IPS-NIHi7 (cell line): ENCODE data around the gene TMEM273.

Source experiments
- DNase-seq: peaks from one replicate; pipeline ENCODE4 v3.0.0; 2012; ENCODE audit warnings: mixed read lengths; ENCODE audit errors: extremely low spot score

The TMEM273 gene, protein sequence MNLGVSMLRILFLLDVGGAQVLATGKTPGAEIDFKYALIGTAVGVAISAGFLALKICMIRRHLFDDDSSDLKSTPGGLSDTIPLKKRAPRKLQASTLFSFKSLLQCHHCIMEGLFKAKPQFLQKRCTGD

DNA sequence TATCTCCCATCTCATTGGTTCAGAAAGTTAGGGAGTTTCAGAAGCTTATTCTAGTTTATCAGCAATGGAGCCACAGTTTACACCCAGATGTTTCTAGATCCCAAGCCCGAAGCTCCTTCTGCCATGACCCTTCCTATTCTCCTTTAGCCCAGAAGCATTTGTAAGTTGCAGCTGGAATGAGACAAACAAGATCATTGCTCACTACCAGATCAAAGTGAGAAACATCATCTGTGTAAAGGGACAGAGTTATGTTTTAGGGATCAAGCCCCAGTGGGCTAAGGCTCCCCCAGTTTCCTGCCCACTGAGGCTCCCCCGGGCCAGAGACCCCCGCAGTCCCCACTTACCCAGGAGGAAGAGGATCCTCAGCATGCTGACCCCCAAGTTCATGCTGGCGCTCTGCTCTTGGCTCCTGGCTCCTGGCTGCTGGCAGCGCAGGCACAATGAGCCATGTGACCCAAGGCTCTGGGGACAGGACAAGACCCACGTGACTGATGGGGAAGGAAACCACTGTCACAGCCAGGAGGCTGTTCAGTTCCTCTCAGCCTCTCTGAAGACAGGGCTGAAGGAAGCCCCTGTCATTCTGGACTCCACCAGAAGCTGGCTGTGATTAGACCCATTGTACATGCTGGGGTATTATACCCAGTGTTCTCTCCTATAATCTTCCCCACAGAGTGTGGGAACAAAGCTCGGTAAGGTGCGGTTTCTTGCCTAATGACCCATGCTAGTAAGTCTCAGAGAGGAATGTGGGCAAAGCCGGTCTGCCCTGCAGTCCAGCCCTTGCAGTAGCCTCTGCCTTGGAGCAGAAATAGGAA, at the start of gene TMEM273:
TMEM273 (minus strand) TSS at position 442 of the 812 bp plus-strand sequence; CDS start at position 387, 55 bp downstream.
- no peak for DNase-seq

GRCh38 chr10:49237985-49238384, 49.8 kb upstream of the TMEM273 start:
- no peak for DNase-seq

- DNase-seq, result no peak
Observed at GRCh38 chr10:49235392-49235791, 47.2 kb upstream of the TMEM273 start.

DNA sequence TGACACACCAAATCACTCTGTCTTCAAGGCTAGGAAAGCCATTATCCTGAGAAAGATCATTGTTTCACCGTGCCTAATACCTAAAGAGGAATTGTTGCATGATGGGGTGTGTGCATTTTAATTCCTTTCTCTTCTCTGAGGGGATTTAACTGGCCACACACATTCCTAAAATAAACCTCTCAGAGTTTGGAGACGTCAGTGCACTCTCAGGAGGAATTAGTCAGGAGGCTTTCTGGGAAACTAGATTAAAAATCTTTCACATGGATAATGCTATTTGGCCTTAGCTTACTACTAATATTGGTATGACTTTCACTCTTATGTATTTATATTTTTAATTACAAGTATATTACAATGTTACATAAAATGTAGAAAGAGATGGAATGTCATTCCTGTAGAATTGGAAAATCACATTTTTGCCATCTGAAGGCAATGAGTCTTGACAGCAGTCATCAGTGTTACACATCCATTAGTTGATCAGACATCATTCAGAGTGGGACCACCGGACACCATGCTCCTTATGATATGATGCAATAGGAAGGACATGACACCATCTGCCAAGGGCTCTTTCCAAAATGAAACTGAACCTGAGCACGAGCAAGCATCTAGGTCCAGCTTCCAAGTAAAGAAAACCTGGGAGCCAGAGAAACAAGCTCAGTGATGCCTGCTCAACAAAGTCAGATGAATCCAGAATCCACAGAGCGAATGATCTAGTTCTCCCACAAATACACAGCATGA, 43.1 kb upstream of the TMEM273 start:
- DNase-seq, result no peak

- no peak for DNase-seq
Observed at GRCh38 chr10:49230004-49230403, 41.8 kb upstream of the TMEM273 start.

DNA sequence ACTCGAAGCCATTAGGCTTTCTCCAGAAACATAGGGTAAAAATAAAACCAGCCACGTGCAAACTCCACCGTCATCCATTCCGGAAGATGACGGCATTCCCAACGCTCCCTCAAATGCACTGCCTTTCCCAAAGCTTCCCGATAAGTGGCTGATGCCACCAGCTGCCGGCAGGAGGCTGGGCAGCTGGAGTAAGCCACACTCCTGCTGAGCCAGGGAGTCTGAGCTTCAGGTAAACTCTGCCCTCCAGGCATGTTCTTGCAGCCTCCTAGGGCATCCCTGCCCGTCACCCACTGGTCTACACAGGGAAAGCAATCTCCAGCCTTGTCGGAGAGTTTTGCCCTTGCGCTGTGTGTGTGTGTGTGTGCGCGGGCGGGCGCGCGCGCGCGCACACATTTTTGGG, 40.5 kb upstream of the TMEM273 start:
- no peak for DNase-seq

DNA sequence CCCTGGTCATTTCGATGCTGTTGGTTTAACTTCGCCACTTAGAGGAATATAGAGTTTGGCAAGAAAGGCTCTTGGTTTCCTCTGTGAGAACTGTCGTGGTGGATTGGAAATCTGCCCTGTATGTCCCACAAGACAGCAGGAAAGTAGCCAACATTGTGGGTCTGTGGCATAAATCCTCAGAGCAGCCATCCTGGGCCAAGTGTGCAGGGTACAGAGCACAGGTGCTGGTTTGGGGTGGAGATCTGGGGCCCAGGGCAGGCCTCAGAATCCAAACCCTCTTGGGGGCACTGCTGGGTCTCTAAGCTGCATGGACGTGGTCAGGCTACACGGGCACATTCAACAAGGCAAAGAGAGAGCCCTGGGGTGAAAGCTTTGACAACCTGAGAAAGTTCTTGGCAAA, 39.2 kb upstream of the TMEM273 start:
- DNase-seq, result no peak

DNA sequence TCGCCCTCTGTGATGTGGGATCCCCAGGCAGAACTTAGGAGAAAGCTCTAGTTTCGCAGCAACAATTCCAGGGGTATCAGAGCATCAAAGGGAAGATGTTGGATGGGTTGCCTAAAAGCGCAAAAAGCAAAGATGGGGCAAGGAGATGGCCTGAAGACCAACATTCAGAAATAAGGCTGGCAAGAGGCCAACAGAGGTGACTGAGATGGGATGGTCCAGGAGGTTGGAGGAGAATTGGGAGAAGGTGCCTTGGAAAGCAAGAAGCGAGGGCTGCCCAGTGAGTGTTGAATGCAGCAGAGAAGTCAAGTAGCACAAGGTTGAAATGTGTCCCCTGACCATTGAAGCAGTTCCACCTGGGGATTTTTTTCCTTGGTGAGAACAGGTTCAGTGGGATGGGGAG, 38.4 kb upstream of the TMEM273 start:
- no peak for DNase-seq

DNA sequence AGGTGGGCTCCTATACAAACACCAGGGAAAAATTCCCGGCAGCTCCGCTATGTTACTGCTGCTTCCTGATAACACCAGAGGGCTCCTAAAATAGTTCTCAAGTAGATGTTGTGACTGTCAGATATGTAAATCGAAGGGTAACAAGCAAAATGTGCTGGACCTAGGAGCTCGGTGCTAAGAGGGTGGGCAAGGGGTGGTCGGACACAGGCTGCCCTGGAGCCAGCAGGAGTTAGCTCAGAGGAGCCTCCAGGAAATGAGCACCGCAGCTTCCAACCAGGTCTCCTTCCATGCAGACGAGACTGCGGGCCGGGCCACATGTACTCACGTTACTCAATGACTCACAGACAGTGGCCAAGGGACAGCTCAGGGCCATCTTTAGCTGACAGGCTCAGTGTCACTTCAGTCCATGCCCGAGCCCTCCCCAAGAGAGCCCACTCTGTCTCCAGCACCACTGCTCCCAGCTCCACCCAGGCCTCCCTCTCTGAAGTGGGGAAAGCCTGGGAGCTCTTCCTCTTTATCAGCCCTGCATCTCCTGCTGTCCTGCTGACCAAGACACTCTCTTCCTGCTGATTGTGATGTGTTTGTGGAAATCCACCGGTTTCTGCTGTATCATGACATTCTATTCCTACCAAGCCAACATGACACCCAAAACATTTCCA, 37.2 kb upstream of the TMEM273 start:
- DNase-seq, result no peak

DNA sequence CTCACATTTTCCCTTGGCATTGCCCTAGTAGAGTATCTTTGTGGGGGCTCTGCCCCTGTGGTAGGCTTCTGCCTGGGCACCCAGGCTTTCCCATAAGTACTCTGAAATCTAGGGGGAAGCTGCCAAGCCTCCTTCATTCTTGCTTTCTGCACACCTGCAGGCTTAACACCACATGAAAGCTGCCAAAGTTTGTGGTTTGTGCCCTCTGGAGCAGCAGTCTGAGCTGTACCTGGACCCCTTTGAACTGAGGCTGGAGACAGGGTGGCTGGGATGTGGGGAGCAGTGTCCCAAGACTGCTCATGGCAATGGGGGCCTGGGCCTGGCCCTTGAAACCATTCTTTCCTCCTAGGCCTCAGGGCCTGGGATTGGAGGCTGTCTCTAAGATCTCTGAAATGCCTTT, 35.0 kb upstream of the TMEM273 start:
- DNase-seq, result no peak

- DNase-seq, result no peak
Observed at GRCh38 chr10:49222170-49222569, 34.0 kb upstream of the TMEM273 start.

- DNase-seq, result no peak
Observed at GRCh38 chr10:49220679-49221078, 32.5 kb upstream of the TMEM273 start.

DNA sequence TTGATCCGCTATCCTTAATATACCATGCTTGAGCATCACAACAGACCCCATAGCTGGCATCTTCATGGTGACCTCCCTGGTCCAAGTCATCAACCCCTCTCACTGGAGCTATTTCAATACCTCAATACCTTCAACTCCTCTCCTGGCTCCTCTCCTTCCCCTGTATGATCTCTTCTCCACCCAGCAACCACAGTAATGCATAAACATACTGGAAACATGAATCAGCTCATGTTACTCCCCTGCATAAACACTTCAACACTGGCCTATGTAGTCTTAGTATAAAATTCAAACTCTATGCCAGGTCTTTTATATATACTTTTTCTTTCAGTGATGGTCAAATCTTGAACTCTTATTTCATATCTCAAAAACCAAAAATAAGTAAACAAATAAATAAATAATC, 31.8 kb upstream of the TMEM273 start:
- no peak for DNase-seq

DNA sequence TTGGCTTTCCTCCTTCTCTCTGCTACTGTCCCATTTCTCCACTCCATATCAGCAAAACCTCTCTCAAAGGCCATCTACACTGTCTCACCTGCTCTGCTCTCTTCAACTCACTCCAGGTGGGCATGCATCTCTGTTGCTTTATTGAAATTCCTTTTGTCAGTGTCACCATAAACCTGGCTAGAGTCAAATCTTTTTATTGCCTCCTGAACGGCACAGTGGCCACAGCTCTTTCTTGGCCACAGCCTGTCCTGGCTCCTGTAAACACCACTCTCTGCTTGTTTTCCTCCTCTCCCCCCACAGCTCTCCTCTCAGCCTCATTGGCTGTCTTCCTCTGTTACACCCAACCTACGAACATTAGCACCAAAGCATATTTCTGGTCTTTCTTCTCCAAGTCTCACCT, 31.1 kb upstream of the TMEM273 start:
- DNase-seq, result no peak

DNA sequence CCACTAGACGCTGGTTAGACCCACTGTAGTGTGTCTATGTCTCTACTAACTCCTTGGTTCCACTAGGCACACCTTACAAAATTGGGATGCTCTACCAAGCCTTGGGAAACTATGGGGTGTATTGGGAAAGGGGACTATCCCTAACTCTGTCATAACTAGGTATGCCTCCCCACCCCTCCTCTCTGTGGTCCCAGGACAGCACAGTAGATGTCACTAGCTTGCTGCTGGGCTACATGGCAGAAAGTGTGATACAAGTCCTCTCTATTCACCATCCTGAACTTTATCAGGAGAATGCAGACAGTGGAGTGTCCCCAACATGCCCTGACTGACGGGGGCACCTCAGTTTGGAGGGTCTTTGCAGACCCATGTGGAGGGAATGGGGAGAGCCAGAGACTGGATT, 30.3 kb upstream of the TMEM273 start:
- DNase-seq, result no peak

DNA sequence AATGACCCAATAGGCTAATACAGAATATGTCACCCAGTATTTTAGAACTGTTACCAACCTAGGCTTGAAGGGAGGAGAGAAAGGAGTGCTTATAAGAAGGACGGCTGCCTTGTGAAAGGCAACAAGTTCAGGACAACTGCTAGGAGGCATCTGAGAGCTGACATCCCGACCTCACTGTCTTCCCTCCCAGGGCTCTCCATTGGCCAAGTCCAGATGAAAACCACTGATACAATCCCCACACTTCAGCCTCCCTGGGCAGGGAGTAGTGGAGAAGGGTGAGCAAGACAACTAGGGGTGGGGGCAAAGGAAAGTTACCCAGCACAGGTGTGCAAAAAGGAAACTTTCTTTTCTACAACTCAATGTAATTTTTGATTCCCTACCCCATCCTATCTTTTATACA, 29.5 kb upstream of the TMEM273 start:
- no peak for DNase-seq

GRCh38 chr10:49213211-49213610, 25.0 kb upstream of the TMEM273 start:
- DNase-seq, result no peak

DNA sequence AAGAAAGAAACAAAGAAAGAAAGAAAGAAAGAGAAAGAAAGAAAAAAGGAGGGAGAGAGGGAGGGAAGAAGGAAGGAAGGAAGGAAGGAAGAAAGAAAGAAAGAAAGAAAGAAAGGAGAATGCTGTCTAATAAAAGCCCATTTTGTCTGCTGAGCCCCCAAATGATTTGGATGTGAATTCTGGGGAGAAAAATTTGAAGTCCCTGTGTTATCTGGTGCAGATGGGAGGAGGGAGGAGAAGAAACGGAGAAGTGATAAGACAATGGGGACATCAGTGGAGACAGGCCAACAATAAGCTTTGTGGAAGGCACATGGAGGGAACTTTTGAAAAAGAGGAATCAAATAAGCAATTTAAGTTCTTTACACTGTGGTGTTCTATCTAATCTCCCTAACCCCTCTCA, 24.6 kb upstream of the TMEM273 start:
- DNase-seq, result no peak

DNA sequence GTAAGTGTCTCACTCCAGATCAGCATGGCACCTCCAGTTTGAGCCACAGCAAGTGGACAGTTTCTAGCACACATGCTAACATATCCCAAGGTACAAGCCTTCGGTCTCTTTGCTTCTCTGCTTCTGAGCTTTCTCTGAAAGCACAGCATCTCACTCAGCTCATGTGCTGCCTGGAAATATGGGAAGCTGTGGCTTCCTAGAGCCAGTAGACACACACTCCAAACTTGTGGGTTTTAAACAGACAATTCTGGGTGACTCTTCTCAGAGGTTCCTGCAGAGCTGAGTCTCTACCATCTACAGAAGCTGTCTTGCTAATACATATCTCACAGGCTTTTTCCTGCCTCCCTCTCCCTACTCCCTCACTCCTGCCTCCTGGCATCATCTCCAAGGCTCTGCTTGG, 23.9 kb upstream of the TMEM273 start:
- DNase-seq, result no peak

GRCh38 chr10:49208996-49209395, 20.8 kb upstream of the TMEM273 start:
- no peak for DNase-seq

DNA sequence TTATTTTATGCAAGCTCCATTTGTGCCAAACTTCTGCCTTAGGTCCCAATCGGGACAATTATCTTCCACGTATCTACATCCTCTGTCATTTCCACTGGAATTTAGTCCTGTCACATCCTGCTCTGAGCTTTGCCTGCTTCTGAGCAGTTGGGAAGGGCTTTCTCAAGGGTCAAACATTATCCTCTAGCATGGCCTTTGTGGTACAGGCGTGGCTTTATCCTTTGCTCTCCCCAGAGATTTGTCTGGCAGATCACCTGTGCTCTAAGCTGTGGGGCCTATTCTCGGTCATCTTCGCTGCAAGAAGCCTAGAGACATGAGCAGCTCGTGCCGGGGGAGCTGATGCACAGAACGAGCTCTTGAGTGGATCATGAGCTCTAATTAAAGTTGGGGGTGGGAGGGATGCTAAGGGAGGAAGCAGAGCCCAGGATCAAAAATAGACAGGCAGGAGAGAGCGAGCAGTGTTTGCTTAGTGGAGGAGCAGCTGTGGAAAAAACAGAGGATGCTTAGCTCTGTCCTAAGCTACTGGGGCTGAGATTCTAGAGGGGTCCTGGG, 19.8 kb upstream of the TMEM273 start:
- no peak for DNase-seq

GRCh38 chr10:49207113-49207512, 18.9 kb upstream of the TMEM273 start:
- no peak for DNase-seq
